Measurements from ENCODE around the gene SAFB2. TPM values are rescaled to one million over a fixed set of nuclear protein-coding genes. Genes with fewer than 3 reads are reported as not detected.

Gene SAFB2
- polyA plus RNA-seq (38.8 and 40.1 TPM in 2 replicates), polyA minus RNA-seq (39.9 and 59.4 TPM in 2 replicates)

- H2AFZ ChIP-seq (ENCODE audit: low read depth, low read length): peak within 1 kb of the TSS; percentile 70
- peak within 1 kb of the TSS; percentile 75 for H3K4me3 ChIP-seq (ENCODE audit: low read length)
- H3K9me2 ChIP-seq (ENCODE audit: insufficient read depth, low read length): no peaks in the 10 kb centered on the region
- peaks cover 89% of the 10 kb centered on the region for H3K79me2 ChIP-seq (replicated peaks; ENCODE audit: insufficient read depth, low read length)
- no peak for TF ChIP-seq EP300 (conservative IDR thresholded peaks at IDR 0.05; ENCODE audit: poor library complexity, severe bottlenecking)
- TF ChIP-seq MXI1 (conservative IDR thresholded peaks at IDR 0.05; ENCODE audit: poor library complexity, severe bottlenecking): peak; percentile 88
- no peak for TF ChIP-seq SMC3 (conservative IDR thresholded peaks at IDR 0.05; ENCODE audit: poor library complexity)
- peak; percentile 91 for TF ChIP-seq REST (IDR thresholded peaks at IDR 0.05; ENCODE audit: borderline replicate concordance)
- TF ChIP-seq CTCF (IDR thresholded peaks at IDR 0.05; ENCODE audit: poor library complexity, severe bottlenecking): no peak
- TF ChIP-seq POLR2AphosphoS5 (IDR thresholded peaks at IDR 0.05): peak; percentile 86
- TF ChIP-seq TAF1 (IDR thresholded peaks at IDR 0.05; ENCODE audit: low read depth): peak; percentile 99
- no peak for TF ChIP-seq EZH2 (IDR thresholded peaks at IDR 0.05; ENCODE audit: borderline replicate concordance, insufficient read depth, low read length, poor library complexity, severe bottlenecking)
- peak; percentile 34 for TF ChIP-seq RAD21 (conservative IDR thresholded peaks at IDR 0.05)
- peaks cover 17% of the 10 kb centered on the region for H4K20me1 ChIP-seq (ENCODE audit: insufficient read depth)
- peaks cover 4% of the 10 kb centered on the region for H3F3A ChIP-seq (ENCODE audit: insufficient read depth, low read length, poor library complexity, severe bottlenecking)
- H3K27me3 ChIP-seq (ENCODE audit: insufficient read depth, low read depth, low read length): no peaks in the 10 kb centered on the region
- H3K27ac ChIP-seq (ENCODE audit: low read length): peak within 1 kb of the TSS; percentile 99
- H3K9me3 ChIP-seq (ENCODE audit: low read length): no peaks in the 10 kb centered on the region
- no peaks in the 10 kb centered on the region for H3K36me3 ChIP-seq (ENCODE audit: insufficient read depth, low read length)
- H3K4me2 ChIP-seq (ENCODE audit: low read length): peak within 1 kb of the TSS; percentile 96
- H3K9ac ChIP-seq (ENCODE audit: low read length): peak within 1 kb of the TSS; percentile 99
Observed at GRCh38 chr19:5622465-5623396, at the start of gene SAFB2, which contains the start of gene SAFB. Gene SAFB2 (minus strand): TSS chr19:5622776. CDS start chr19:5622715, 61 bp downstream. Gene SAFB (plus strand): TSS chr19:5623083. CDS start chr19:5623206, 123 bp downstream.

GRCh38 chr19:5671600-5671999 lies 49.0 kb upstream of the SAFB2 start:
- Histone ChIP-seq H3K27ac (ENCODE audit: low read length) (no peak overlapping the region), H3K9me3 (ENCODE audit: low read length) (no peaks in the 10 kb centered on the region), H3K9me2 (ENCODE audit: insufficient read depth, low read length) (no peaks in the 10 kb centered on the region), H2AFZ (ENCODE audit: low read depth, low read length) (no peak overlapping the region), H3K79me2 (replicated peaks; ENCODE audit: insufficient read depth, low read length) (no peaks in the 10 kb centered on the region), H3K4me2 (ENCODE audit: low read length) (no peak overlapping the region), H3K36me3 (ENCODE audit: insufficient read depth, low read length) (peaks cover 10% of the 10 kb centered on the region), H3K27me3 (ENCODE audit: insufficient read depth, low read depth, low read length) (no peaks in the 10 kb centered on the region), H3K9ac (ENCODE audit: low read length) (no peak overlapping the region), H4K20me1 (ENCODE audit: insufficient read depth) (no peaks in the 10 kb centered on the region), H3F3A (ENCODE audit: insufficient read depth, low read length, poor library complexity, severe bottlenecking) (no peaks in the 10 kb centered on the region), H3K4me3 (ENCODE audit: low read length) (no peak overlapping the region)
- TF ChIP-seq MXI1 (conservative IDR thresholded peaks at IDR 0.05; ENCODE audit: poor library complexity, severe bottlenecking) (no peak), TAF1 (IDR thresholded peaks at IDR 0.05; ENCODE audit: low read depth) (no peak), CTCF (IDR thresholded peaks at IDR 0.05; ENCODE audit: poor library complexity, severe bottlenecking) (no peak)
